Activated gamma-delta T cell treated with anti-CD3 and anti-CD28 coated beads, Interleukin-2, amount 50 U/mL, for 16 hours (primary cell): ENCODE measurements around the gene NAIF1.

Experiments
- DNase-seq: peaks from one replicate; pipeline ENCODE4 v3.0.0-alpha.2; 2020; ENCODE audit warnings: low read depth

The NAIF1 gene

GRCh38 chr9:128102196-128102595 lies 35.1 kb upstream of the NAIF1 start:
- no peak for DNase-seq

GRCh38 chr9:128101690-128102089 lies 34.6 kb upstream of the NAIF1 start:
- no peak for DNase-seq

- DNase-seq = no peak
Observed at GRCh38 chr9:128101231-128101661, 34.1 kb upstream of the NAIF1 start.

GRCh38 chr9:128100581-128100980 lies 33.5 kb upstream of the NAIF1 start:
- DNase-seq = no peak

GRCh38 chr9:128099932-128100491 lies 32.9 kb upstream of the NAIF1 start:
- no peak for DNase-seq

GRCh38 chr9:128099231-128099931 lies 32.3 kb upstream of the NAIF1 start:
- no peak for DNase-seq

GRCh38 chr9:128098297-128099230 lies 31.4 kb upstream of the NAIF1 start:
- peak; percentile 39 for DNase-seq

GRCh38 chr9:128097543-128098296 lies 30.6 kb upstream of the NAIF1 start:
- no peak for DNase-seq

GRCh38 chr9:128096616-128097536 lies 29.8 kb upstream of the NAIF1 start:
- no peak for DNase-seq

GRCh38 chr9:128094950-128095544 lies 27.9 kb upstream of the NAIF1 start:
- no peak for DNase-seq

- DNase-seq = peak; percentile 37
Observed at GRCh38 chr9:128094166-128094949, 27.2 kb upstream of the NAIF1 start.

GRCh38 chr9:128093011-128093410 lies 25.9 kb upstream of the NAIF1 start:
- no peak for DNase-seq

GRCh38 chr9:128092199-128092977 lies 25.3 kb upstream of the NAIF1 start:
- no peak for DNase-seq

GRCh38 chr9:128091571-128091970 lies 24.5 kb upstream of the NAIF1 start:
- no peak for DNase-seq

GRCh38 chr9:128091144-128091543 lies 24.0 kb upstream of the NAIF1 start:
- no peak for DNase-seq

GRCh38 chr9:128089299-128089698 lies 22.2 kb upstream of the NAIF1 start:
- DNase-seq = no peak

- DNase-seq = no peak
Observed at GRCh38 chr9:128088253-128088945, 21.3 kb upstream of the NAIF1 start.

- DNase-seq = no peak
Observed at GRCh38 chr9:128087262-128087661, 20.1 kb upstream of the NAIF1 start.
